HEK293 (cell line): ENCODE data around the gene COL25A1.

ENCODE experiments used
- ZNF274 ChIP-seq, 2 experiments: fragments of 200-500 bp in 1 of 2; fragments of 450-650 bp in 1 of 2; sonication (Bioruptor generic) in 1 of 2; formaldehyde crosslinking in 1 of 2; IDR thresholded peaks; 2 replicates each; pipeline versions ENCODE4 v1.5.1 to v1.6.1; 2014 to 2016; ENCODE audit warnings: borderline replicate concordance in 1 of 2, inconsistent platforms in 1 of 2, low read length in 1 of 2, missing biosample characterization in 1 of 2, missing genetic modification characterization in 1 of 2
- TF ChIP-seq, protein P1 (sequence below): fragments of 450-650 bp; formaldehyde crosslinking; IDR thresholded peaks from 2 replicates; pipeline ENCODE4 v1.5.1; 2016; ENCODE audit warnings: missing biosample characterization, missing genetic modification characterization

DNA sequence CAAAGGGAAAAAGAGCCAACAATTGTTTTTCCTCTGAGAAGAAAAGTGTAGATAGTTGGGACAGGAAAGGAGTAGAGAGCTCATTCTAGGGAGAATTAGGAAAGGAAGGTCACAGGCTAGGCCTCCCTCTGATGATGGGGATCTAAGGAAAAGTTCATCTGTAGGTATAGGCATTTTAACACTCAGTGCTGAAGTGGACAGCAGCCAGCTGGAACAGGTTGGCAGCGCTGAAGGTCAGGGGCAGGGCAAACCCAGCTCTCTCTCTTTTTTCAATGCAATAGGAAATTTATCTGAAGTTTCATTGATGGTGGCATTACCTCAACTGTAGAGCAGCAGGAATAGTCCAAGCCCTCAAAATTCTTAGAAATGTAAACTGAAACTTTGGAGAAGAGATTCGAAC is 441.1 kb downstream of the COL25A1 start:
- TF ChIP-seq, protein P1, sequence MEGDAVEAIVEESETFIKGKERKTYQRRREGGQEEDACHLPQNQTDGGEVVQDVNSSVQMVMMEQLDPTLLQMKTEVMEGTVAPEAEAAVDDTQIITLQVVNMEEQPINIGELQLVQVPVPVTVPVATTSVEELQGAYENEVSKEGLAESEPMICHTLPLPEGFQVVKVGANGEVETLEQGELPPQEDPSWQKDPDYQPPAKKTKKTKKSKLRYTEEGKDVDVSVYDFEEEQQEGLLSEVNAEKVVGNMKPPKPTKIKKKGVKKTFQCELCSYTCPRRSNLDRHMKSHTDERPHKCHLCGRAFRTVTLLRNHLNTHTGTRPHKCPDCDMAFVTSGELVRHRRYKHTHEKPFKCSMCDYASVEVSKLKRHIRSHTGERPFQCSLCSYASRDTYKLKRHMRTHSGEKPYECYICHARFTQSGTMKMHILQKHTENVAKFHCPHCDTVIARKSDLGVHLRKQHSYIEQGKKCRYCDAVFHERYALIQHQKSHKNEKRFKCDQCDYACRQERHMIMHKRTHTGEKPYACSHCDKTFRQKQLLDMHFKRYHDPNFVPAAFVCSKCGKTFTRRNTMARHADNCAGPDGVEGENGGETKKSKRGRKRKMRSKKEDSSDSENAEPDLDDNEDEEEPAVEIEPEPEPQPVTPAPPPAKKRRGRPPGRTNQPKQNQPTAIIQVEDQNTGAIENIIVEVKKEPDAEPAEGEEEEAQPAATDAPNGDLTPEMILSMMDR (tag by site-specific recombination) = no peak
- TF ChIP-seq ZNF274 (IDR thresholded peaks at IDR 0.05; ENCODE audit: low read length) (no peak), ZNF274 (tag by site-specific recombination; IDR thresholded peaks at IDR 0.05; ENCODE audit: borderline replicate concordance) (no peak)
